Ramos (cell line): ENCODE data around the gene PXMP2.

Source experiments
- in situ Hi-C: fragments of 300-500 bp; cut with MboI; formaldehyde crosslinking; loops from one replicate; pipeline ENCODE4 v1.14.3; 2022; ENCODE audit warnings: low sequenced_read_pairs; ENCODE audit not compliant: unreplicated experiment

PXMP2 gene

GRCh38 chr12:132659146-132659545, 28.2 kb upstream of the PXMP2 start:
- in situ Hi-C loops, result no loop called here

- in situ Hi-C loops, result no loop called here
Observed at GRCh38 chr12:132660052-132660451, 27.3 kb upstream of the PXMP2 start.

- in situ Hi-C loops, result no loop called here
Observed at GRCh38 chr12:132660996-132661395, 26.4 kb upstream of the PXMP2 start.

GRCh38 chr12:132661972-132662371, 25.4 kb upstream of the PXMP2 start:
- in situ Hi-C loops, result no loop called here

- in situ Hi-C loops, result no loop called here
Observed at GRCh38 chr12:132662901-132663755, 24.3 kb upstream of the PXMP2 start.

GRCh38 chr12:132664206-132665148, 22.9 kb upstream of the PXMP2 start:
- in situ Hi-C loops, result no loop called here

GRCh38 chr12:132665149-132665491, 22.3 kb upstream of the PXMP2 start:
- in situ Hi-C loops, result no loop called here

GRCh38 chr12:132665794-132666193, 21.6 kb upstream of the PXMP2 start:
- in situ Hi-C loops, result no loop called here

- in situ Hi-C loops, result no loop called here
Observed at GRCh38 chr12:132668191-132669088, 18.9 kb upstream of the PXMP2 start.

- in situ Hi-C loops, result no loop called here
Observed at GRCh38 chr12:132669166-132669879, 18.1 kb upstream of the PXMP2 start.

GRCh38 chr12:132672116-132672515, 15.3 kb upstream of the PXMP2 start:
- in situ Hi-C loops, result no loop called here

GRCh38 chr12:132672678-132673077, 14.7 kb upstream of the PXMP2 start:
- in situ Hi-C loops, result no loop called here

GRCh38 chr12:132673288-132674179, 13.9 kb upstream of the PXMP2 start:
- in situ Hi-C loops, result no loop called here

GRCh38 chr12:132674561-132674960, 12.8 kb upstream of the PXMP2 start:
- in situ Hi-C loops, result no loop called here

GRCh38 chr12:132675757-132676432, 11.5 kb upstream of the PXMP2 start:
- in situ Hi-C loops, result no loop called here

- in situ Hi-C loops, result no loop called here
Observed at GRCh38 chr12:132677492-132677891, 9.9 kb upstream of the PXMP2 start.

GRCh38 chr12:132685400-132685799, 2.0 kb upstream of the PXMP2 start:
- in situ Hi-C loops, result no loop called here

- in situ Hi-C loops, result no loop called here
Observed at GRCh38 chr12:132686825-132687210, 569 bp upstream of the PXMP2 start.
